Suppressor macrophage (primary cell): ENCODE measurements around the gene POGZ.

Experiments used
- DNase-seq, 4 experiments: peaks; one replicate each; pipeline ENCODE4 v3.0.0-alpha.2; 2020 to 2022

POGZ gene

DNA sequence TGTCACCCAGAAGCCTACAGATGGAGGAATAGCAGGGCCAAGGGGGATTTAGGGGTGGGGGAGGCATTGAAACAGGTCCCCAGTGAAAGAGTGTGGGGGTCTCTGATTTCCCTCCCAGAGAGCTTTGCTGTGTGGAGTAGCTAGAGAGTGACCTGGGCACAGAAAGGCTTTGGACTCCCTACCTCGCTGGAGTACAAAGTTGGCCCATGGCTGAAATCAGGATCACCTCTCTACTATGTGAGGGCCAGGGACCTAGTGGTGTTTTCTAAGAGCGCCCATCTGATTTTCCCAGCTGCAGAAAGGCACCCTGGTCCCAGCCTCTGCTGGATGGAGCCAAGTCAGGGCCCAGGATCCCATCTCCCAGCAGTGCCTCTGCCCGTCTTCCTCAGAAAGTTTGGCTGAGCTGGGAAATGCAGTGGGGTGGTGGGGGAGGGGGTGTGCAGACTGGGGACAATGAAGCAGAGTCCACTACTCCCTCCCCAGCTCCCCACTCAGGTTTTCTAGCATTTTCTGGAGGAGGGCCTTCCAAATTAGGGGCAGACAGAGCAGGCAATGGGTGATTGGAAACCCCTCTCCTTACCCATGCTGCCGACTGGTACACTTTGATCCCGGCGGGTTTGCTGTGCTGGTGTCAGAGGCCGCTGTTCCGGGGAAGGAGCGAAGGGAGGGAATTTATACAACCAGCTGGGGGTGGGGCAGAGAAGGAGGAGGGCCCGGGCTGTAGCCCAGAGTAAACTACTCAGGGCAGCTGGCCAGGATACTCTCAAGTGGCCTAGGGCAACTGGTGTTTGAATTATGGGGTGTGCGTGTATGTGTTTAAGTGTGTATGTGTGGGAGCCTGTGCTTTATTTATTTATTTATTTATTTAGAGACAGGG, 87.0 kb downstream of the POGZ start, which contains the start of gene SELENBP1:
Gene SELENBP1 (minus strand): TSS at position 648 of the 877 bp plus-strand sequence. CDS start 64 bp downstream, at position 584.
- DNase-seq: no peak

DNA sequence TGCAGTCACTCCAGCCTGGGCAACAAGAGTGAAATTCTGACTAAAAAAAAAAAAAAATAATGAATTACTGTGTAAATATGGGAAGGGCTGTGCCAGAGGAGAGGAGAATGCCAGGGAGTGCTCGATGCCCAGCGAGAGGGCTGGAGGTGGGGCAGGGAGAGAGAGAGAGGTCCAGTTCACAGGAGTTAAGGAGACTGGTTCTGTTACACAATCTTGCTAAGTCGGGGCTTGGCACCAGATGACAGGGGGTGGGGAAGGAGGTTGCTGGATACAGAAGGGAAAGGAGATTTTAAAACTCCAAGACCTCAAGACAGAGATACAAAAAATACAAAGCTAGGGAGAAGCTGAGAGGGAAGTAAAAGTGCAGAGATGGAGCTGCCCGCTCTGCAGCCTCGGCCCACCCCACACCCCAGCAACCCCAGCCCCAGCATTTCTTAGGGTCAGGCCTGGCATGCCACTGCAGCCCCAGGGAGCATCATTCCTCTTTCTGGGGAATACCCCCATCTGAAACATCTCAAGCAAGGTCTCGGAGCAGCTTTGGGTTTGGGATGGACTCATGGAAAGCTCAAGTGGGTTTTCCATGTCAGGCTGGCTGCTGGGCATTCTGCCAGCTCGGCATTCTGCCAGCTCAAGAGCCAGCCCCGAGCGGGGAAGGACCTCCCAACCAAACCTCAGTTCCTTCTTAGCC, 87.8 kb downstream of the POGZ start:
- DNase-seq: peak; percentile 28 to 56 (median 40)

DNA sequence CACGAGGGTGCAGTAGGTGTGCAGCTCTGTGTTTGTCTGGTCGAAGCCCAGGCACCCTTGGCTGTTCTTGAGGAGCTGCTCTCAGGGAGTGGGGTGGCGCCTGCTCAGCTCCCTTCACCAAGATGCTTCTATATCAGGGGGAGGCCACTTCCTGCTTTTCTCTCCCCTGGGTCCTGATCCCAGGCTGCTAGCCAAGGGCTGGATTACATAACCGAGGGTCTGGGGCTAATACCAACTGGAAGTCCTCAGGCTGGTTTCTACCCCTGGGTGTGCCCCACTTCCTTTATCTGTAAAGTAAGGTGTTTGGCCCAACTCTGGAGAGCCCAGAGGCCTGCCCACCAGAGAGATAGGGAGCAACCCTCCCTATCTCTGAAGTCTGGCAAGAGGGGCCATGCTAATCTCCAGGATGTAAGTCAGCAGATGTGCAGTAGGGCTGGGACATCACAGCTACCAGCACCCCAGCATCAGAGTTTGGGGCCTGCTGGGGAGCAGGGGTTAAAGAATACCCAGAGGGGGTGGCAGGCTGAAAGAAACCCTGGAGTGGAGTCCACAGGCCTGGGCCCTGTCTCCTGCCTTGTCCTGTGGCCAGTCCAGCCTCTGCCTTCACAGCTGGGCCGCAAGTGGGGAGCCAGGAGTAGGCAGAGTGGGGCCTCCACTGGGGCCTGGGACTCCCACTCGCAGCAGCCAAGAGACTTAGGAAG, 88.9 kb downstream of the POGZ start:
- peak in 3 of 4 experiments; percentile 11 to 32 (median 29) for DNase-seq

DNA sequence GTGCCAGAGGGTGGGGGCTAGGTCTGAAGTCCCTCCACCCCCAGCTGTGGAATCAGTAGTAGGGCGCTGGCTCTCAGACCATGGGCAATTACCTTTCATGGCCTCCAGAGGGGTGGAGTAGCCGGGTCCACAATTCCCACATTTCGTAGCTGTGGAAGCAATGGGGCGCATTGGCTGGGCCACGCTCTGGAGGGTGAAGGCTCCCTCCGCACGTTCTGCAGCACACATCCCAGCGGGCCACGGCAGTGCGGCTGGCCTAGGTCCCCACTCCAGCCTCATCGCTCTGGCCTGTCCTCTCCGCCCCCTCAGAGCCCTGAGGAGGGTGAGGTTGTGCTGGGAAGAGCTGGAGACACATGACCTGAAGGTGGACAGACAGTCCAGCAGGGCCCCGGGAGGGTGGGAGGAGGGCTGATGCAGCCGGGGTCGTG, 89.7 kb downstream of the POGZ start:
- DNase-seq: no peak

DNA sequence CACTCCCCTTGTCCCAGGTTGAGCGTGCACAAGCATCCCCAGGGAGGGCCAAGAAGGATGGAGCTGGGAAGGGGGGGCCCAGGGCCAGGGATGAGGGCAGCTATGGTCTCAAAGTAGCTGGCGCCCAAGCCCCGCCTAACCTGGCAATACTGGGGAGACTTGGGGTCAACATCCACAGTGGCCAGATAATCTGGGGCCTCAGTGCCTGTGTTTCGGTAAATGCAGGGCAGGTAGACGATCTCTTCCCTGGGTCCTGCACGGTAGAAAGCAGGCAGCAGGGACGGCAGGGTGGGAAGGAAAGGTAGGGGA, 90.0 kb downstream of the POGZ start:
- no peak for DNase-seq

DNA sequence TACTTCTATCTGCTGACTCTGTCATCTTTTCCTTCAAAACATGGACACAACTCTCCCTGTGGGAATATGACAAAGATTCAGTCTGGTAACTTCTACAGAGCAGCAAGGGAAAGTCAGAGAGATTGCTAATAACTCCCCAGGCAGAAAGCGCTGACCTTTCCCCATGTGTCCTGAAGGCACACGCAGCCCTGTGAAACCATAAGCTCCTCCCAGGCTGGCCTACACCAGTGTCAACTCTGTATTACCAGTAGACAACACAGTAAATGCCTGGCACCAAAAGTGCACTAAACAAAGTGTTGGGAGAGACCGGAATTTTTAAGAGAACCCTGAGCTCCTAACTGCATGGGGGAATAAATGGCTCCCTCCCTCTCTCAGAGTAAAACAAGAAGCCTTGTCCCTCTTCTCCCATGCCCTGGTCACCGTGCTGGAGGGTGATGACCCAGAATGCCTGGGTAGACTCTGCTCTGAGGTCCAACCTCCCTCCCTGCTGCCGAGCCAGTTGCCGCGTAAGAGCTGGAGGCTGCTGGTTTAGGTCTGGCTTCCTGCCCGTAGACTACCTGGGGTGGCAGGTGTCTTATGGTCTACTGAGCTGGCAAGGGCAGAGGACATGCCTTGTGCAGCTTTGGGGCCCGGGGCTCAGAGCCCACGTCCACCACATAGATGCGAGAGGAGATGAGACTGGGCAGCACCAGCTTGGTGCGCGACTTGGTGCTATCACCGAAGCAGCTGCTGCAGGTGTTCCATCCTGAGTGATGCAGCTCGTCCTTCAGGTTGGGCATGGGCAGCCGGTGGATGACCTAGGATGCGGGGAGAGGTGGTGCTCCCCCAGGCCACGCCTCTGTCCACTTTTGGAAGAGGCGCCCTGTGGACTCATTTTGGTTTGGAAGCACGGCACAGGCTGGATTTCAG, 90.6 kb downstream of the POGZ start:
- no peak for DNase-seq

DNA sequence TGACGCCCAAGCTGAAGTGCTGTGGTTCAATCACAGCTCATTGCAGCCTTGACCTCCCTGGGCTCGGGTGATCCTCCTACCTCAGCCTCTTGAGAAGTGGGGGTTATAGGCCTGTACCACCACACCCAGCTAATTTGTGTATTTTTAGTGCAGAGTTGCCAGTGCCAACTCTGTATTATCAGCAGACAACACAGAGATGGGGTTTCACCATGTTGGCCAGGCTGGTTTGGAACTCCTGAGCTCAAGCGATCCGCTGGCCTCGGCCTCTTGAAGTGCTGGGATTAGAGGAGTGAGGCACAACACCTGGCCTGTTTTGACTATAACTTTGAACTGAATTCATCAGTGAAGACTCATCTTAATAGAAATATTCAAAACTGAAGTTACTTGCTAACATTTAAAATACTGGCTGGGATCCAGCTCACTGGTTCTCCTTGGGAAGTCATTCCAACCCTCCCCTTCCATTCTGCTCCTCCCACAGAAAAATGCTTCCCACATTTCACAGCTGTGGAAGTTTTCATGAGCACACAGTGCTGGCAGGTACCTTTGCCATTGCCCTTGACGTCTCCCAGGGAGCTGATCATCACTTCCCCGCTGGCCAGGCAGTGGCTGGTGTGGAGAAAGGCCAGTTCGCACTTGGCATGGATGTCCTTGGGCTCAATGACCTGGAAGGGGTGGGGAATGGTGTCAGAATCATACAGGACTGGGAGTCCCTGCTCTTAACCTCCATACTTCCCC, 91.5 kb downstream of the POGZ start:
- DNase-seq: no peak

DNA sequence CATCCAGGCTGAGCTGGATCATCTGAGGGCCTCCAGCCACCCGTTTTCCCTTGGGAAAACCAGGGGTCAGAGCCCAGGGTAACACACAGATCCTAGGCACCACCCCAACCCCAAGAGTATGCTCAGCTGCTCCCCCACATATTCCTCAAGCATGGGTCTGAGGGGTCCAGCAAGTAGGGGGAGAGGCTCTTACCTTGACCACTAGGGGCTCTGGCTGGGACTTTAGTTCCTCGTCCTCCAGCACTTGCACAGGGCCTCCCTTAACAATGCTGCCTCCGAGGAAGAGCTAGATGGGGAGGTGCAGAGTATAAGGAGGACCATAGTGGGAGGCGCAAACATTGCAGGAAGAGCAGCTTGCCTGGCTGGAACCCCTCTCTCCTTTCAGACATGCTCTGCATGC, 94.3 kb downstream of the POGZ start:
- no peak for DNase-seq

DNA sequence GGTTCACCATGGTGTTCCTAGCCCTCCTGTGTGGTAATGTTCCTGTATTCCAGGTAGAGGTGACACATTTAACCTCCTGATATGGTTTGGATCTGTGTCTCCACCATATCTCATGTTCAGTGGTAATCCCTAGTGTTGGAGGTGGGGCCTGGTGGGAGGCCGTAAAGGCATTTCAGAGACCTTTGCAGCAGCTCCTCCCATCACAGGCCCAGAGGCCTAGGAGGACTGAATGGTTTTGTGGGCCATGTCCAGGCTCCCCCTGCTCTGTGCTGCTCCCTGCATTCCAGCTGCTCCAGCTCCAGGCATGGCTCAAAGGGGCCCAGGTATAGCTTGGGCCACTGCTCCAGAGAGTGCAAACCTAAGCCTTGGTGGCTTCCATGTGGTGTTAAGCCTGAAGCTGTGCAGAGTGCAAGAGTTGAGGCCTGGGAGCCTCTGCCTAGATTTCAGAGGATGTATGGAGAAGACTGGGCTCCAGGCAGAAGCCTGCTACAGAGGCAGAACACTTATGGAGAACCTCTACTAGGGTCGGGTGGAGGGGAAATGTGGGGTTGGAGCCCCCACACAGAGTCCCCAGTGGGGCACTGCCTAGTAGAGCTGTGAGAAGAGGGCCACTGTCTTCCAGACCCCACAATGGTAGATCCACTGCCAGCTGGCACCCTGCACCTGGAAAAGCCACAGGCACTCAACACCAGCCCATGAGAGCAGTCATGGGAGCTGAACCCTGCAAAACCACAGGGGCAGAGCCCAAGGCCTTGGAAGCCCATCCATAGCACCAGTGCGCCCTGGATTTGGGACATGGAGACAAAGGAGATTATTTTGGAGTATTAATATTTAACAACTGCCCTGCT, 96.8 kb downstream of the POGZ start:
- no peak for DNase-seq

DNA sequence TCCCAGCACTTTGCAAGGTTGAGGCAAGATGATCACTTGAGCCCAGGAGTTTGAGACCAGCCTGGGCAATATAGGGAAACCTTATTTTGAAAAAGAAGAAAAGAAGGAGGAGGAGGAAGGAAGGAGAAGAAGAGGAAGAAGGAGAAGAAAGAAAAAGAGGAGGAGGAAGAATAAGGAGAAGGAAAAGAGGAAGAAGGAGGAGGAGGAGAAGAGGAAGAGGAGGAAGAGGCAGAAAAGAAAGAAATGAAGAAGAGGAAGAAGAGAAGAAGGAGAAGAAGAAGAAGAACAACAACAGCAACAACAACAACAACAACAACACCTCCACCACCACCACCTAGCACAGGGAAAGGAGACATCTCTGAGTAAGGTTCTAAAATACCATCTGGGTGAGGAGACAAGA, 97.4 kb downstream of the POGZ start:
- no peak for DNase-seq

DNA sequence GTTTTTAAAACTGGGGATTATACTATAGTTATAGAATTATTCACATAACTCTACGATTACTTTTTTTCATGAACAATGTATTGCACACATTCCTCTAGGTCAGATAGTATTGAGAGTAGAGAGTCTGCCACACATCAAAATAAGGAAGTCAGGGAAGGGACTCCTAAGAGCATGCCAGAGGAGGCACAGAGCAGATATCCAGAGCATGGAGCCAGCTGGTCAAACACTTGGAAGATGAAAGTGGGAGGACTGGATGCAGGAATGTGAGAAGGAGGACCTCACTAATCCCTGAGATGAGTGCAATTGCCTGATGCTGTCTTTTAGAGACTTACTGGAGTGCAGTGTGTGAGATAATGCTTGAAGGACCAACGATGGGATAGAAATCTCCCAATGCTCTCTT, 102.6 kb downstream of the POGZ start:
- peak in 1 of 4 experiments; percentile 29 for DNase-seq
